Activated T-cell treated with anti-CD3 and anti-CD28 coated beads, Interleukin-2, amount 50 U/mL, for 72 hours (primary cell): ENCODE results near the gene TMEM108. TPM values are rescaled to one million over a fixed set of nuclear protein-coding genes. Genes with fewer than 3 reads are reported as not detected.

Experiments
- ATAC-seq, 2 donors: fragments of 150-1000 bp; cut with Tn5 transposase; replicated peaks in 1 of 2; 2 replicates each; pipeline ENCODE4 v1.10.0; 2021; ENCODE audit warnings: moderate library complexity in 2 of 2, mild to moderate bottlenecking in 1 of 2
- DNase-seq, 2 donors: peaks; one replicate each; pipeline ENCODE4 v3.0.0; 2021 to 2022; ENCODE audit warnings: mixed read lengths in 1 of 2
- H3K27ac Mint-ChIP-seq: one replicate; pipeline ENCODE4 v1.8.0; 2022; ENCODE audit warnings: mild to moderate bottlenecking, moderate library complexity, mixed read lengths
- H3K27me3 Mint-ChIP-seq: one replicate; pipeline ENCODE4 v1.8.0; 2022; ENCODE audit warnings: low read depth, mixed read lengths
- H3K36me3 Mint-ChIP-seq, 2 donors: one replicate each; pipeline ENCODE4 v1.8.0; 2022; ENCODE audit warnings: mixed read lengths in 2 of 2, mild to moderate bottlenecking in 1 of 2; ENCODE audit not compliant: insufficient read depth in 2 of 2
- H3K4me1 Mint-ChIP-seq: one replicate; pipeline ENCODE4 v1.8.0; 2022; ENCODE audit warnings: low read depth, mixed read lengths
- H3K4me3 Mint-ChIP-seq, 2 donors: one replicate each; pipeline ENCODE4 v1.8.0; 2022; ENCODE audit warnings: mild to moderate bottlenecking in 2 of 2, mixed read lengths in 2 of 2, moderate library complexity in 2 of 2
- H3K9me3 Mint-ChIP-seq, 2 donors: one replicate each; pipeline ENCODE4 v1.8.0; 2022; ENCODE audit warnings: mixed read lengths in 2 of 2
- total RNA-seq, 2 donors: library from RNA; stranded (reverse); gene quantifications; one replicate each; pipeline ENCODE4 v1.2.3, GENCODE V29; 2022

TMEM108 gene
- total RNA-seq, 2 donors from 2014 or later, result 0.12 TPM; not detected in 1

DNA sequence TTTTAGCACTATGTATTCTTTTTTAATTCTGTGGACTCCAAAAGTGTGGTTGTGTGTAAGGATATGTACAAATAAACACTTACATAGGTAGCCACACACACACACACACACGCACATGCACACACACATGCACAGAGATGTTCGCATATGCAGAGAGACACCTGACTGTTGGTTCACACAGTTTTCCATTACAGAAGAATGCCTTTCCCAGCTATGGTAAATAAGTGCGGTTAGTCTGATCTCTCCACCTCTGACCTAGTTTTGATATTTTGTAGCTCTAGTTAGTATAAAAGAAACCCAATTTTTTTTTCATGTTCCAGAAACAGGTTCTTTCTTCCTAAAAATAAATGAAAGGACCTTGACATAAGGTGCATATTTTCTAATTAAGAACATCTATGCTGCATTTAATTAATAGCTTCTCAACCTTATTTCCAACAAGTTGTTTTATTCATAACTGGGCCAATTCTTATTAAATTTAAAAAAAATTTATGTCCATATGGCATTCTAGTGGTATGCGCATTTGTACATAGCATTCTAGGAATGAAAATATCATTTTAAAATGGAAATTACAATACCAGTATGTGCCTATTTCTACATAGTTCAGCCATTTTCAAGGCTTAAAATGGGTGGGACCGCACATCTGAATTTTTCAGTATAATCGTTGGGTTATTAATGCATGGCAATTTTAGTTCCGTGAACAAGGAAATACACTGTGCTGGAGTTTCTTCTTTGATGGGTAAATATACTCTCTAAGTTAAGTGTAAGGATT, 27.2 kb downstream of the TMEM108 start:
- no peak overlapping the region for H3K4me3 Mint-ChIP-seq
- no peak overlapping the region for H3K27ac Mint-ChIP-seq
- no peaks in the 10 kb centered on the region for H3K4me1 Mint-ChIP-seq
- DNase-seq (no peak), ATAC-seq (no peak)
- H3K36me3 Mint-ChIP-seq, result no peaks in the 10 kb centered on the region
- peaks cover 28% of the 10 kb centered on the region for H3K27me3 Mint-ChIP-seq
- H3K9me3 Mint-ChIP-seq, result no peaks in the 10 kb centered on the region

DNA sequence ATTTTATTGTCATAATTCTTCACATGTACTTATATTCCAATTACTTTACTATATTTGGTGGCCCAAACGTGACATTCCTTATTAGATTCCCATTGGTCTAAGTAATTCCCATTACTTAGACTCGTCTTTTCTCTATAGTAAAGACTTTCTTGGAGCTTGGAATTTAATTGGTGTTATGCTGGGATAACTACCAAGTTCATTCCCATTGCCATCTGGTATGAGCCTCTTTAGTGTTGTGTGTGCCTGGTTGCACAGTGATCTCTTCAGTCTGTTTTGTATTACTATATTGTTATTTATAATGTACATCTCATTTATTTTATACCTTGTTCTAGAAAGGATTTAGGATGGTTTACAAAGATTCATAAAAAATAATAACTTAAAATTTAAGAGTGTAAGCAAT, 27.8 kb downstream of the TMEM108 start:
- Mint-ChIP-seq H3K36me3 (no peaks in the 10 kb centered on the region), H3K4me3 (no peak overlapping the region), H3K9me3 (no peaks in the 10 kb centered on the region), H3K4me1 (no peaks in the 10 kb centered on the region), H3K27me3 (peaks cover 28% of the 10 kb centered on the region), H3K27ac (no peak overlapping the region)
- DNase-seq, result no peak
- ATAC-seq, result no peak

DNA sequence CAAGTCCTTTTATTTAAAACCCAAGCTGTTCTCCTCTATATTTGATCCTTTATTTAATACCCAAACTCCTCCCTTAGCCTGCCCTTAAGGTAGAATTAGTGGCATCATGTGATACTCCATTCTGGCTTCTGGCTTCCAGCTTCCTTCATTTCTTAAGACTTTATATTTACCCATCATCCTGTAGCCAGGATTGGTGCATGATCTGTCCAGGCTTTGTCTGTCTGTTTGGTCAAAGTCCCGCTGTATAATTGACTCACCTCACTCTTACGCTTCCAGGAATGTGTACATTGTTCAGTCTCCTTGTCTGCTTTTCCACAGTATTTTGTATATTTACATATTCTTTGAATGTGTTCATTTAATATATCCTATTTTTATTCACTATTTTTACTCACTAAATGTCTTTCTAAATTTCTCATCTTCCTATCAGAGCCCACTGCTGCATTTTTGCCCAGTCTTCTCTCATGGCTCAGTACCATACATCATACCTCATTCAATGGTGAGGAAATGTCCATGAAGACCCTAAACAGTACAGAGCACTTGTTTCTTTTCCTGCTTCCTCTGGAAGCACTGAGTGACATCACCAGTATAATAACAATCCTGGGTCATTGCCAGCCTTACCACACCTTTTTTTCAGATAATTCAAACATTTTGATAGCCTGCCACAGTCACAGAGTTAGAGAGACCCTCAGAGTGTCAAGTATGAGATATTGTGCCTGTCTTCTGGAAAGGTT, 31.5 kb downstream of the TMEM108 start:
- Mint-ChIP-seq H3K9me3 (no peaks in the 10 kb centered on the region), H3K27ac (no peak overlapping the region), H3K4me3 (no peak overlapping the region), H3K4me1 (no peaks in the 10 kb centered on the region), H3K27me3 (peaks cover 11% of the 10 kb centered on the region), H3K36me3 (no peaks in the 10 kb centered on the region)
- DNase-seq (no peak), ATAC-seq (no peak)

DNA sequence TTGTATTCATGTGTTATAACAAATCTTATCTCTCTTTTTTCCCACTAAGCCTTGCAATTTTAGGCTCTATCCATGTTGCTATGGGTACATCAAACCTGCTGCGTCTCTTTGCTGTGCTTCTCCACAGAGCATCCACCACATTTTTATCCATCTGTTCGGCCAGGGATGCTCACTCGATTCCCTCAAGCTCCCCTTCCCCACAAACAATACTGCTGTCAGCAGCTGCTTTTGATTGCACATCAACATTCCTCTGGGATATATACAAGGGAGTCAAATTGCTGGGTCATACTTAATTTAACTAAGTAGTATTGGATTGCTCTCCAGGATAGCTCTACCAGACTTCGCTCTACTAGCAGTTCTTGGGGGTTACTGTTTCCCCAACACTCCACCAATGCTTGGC, 36.8 kb downstream of the TMEM108 start:
- no peak for ATAC-seq
- Mint-ChIP-seq H3K27me3 (peaks cover 14% of the 10 kb centered on the region), H3K36me3 (no peaks in the 10 kb centered on the region), H3K9me3 (no peaks in the 10 kb centered on the region), H3K27ac (no peak overlapping the region), H3K4me1 (no peaks in the 10 kb centered on the region), H3K4me3 (no peak overlapping the region)
- DNase-seq, result no peak

DNA sequence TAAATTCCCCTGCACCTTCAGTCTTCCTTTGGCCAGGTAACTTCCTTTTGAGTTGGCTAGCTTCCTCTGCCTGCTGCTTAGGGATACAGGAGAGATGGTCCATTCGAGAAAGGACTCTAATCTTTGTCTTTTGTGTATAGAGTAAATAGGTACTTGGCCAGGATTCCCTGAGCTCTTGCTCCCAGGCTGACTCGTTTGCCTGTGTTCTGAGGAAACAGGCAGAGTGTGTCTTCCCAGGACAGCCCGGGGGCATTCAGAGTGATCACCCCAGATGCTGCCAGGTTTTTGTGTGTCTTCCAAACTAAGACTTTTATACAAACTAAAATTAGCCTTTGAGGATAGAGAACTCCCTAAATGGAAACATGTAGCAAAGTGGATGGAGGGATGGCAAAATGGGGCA, 39.5 kb downstream of the TMEM108 start:
- no peak overlapping the region for H3K4me3 Mint-ChIP-seq
- DNase-seq, result no peak
- H3K36me3 Mint-ChIP-seq, result no peaks in the 10 kb centered on the region
- no peak overlapping the region for H3K27ac Mint-ChIP-seq
- peaks cover 21% of the 10 kb centered on the region for H3K27me3 Mint-ChIP-seq
- H3K9me3 Mint-ChIP-seq, result peaks cover 0 to 8% of the 10 kb centered on the region in 2 donors
- no peaks in the 10 kb centered on the region for H3K4me1 Mint-ChIP-seq
- ATAC-seq, result no peak

DNA sequence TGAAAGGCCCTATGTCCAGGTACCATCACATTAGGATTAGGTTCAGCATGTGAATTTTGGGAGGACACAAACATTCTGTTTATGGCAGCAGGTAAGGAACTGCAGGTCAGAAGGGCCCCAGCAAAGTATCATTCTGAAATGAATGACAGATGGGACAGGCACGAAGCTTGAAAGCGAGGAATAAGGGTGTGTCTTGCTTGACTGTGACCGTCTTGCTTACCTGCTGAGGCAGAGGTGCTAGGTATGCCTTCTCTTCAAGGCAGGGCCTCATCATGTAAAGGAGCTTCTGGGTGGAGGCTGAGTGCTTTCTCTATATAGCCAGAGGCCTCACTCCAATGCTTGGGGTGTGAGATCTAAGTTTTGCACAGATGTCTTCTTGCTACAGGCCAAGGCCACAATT, 41.4 kb downstream of the TMEM108 start:
- no peak overlapping the region for H3K27ac Mint-ChIP-seq
- DNase-seq (no peak), ATAC-seq (no peak)
- H3K27me3 Mint-ChIP-seq, result peaks cover 21% of the 10 kb centered on the region
- H3K4me1 Mint-ChIP-seq, result no peaks in the 10 kb centered on the region
- H3K9me3 Mint-ChIP-seq, result peaks cover 0 to 8% of the 10 kb centered on the region in 2 donors
- H3K36me3 Mint-ChIP-seq, result no peaks in the 10 kb centered on the region
- H3K4me3 Mint-ChIP-seq, result no peak overlapping the region

DNA sequence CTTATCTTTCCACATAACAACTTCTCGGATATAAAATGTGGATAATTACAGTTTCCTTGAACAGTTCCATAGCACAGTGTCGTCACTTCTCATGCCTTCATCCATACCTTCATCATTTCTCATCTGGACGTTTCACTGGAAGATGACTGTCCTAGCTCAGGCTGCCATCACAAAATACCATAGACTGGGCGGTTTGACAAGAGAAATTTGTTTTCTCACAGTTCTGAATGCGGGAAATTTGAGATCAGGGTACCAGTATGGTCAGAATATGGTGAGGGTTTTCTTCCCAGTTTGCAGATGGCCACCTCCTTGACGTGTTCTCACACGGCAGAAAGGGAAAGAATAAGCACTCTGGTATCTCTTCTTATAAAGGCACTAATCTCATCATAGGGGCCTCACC, 42.8 kb downstream of the TMEM108 start:
- Mint-ChIP-seq H3K4me1 (no peaks in the 10 kb centered on the region), H3K4me3 (no peak overlapping the region), H3K27me3 (peaks cover 15% of the 10 kb centered on the region), H3K27ac (no peak overlapping the region), H3K9me3 (peaks cover 0 to 8% of the 10 kb centered on the region in 2 donors), H3K36me3 (no peaks in the 10 kb centered on the region)
- ATAC-seq (no peak), DNase-seq (no peak)

DNA sequence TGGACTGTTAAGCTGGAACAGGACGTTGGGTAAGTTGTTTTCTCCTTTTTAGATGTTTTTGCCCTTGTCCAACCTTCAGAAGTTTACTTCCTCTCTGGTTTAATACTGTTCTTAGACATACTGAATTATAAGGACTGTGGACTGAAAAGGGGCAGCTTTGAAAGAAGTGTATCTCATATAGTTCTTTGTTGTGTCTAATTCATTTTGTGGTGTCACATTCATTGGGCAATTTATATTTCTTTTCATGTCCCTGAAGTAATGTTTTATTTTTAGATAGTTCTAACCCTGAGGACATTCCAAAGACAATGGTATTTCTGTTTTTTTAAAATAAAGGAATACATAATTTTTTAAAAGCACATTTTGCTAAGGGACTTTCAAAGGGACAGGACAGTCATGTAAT, 45.2 kb downstream of the TMEM108 start:
- no peak overlapping the region for H3K27ac Mint-ChIP-seq
- DNase-seq (no peak), ATAC-seq (no peak)
- H3K4me3 Mint-ChIP-seq, result no peak overlapping the region
- H3K36me3 Mint-ChIP-seq, result no peaks in the 10 kb centered on the region
- peaks cover 0 to 8% of the 10 kb centered on the region in 2 donors for H3K9me3 Mint-ChIP-seq
- H3K27me3 Mint-ChIP-seq, result peaks cover 7% of the 10 kb centered on the region
- no peaks in the 10 kb centered on the region for H3K4me1 Mint-ChIP-seq

DNA sequence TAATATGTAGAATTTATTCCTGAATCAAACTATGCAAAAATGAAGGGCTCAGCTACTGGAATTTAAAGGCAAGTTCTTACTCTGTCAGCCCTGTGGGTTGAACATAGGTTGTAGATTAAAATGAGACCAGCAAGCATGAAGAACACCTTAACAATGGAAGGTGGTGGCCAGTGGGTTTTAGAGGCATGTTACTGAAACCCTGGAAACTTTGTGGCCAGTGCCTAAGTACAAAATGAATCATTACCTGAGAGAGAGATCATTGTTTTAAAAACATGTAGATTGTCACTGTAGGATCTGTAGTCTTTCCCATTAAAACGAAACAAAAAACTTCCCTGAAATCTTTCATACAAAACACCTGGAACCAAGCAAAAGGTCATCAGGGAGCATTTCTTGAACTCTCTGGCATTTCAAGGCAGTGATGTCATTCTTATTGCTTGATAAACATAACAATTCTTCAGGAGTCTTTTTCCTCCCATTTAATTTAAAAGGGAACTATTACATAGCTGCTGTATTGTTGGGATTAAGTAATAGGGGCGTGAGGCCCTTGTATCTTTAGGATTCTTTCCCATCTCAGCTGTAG, 51.8 kb downstream of the TMEM108 start:
- Mint-ChIP-seq H3K4me1 (no peaks in the 10 kb centered on the region), H3K27ac (no peak overlapping the region), H3K4me3 (no peak overlapping the region), H3K27me3 (no peaks in the 10 kb centered on the region), H3K36me3 (no peaks in the 10 kb centered on the region), H3K9me3 (no peaks in the 10 kb centered on the region)
- ATAC-seq, result no peak
- DNase-seq, result no peak

DNA sequence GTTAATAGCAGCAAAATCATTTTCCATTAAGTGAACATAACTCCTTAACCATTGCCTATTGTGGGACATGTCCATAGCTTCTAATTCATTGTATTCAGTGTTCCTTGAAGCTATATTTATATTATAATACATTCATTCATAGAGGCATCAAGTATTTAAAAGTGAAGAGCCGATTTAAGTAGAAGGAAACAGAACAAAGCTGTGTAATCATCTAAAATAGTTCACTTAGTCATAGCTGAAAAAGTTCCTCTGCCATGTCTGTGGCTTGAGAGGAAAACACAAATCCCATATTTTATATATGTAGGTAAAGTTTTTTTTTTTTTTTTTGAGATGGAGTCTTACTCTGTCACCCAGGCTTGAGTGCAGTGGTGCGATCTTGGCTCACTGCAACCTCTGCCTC, 54.5 kb downstream of the TMEM108 start:
- Mint-ChIP-seq H3K4me3 (no peak overlapping the region), H3K27ac (no peak overlapping the region), H3K9me3 (no peaks in the 10 kb centered on the region), H3K4me1 (no peaks in the 10 kb centered on the region), H3K27me3 (no peaks in the 10 kb centered on the region), H3K36me3 (no peaks in the 10 kb centered on the region)
- DNase-seq (no peak), ATAC-seq (no peak)

DNA sequence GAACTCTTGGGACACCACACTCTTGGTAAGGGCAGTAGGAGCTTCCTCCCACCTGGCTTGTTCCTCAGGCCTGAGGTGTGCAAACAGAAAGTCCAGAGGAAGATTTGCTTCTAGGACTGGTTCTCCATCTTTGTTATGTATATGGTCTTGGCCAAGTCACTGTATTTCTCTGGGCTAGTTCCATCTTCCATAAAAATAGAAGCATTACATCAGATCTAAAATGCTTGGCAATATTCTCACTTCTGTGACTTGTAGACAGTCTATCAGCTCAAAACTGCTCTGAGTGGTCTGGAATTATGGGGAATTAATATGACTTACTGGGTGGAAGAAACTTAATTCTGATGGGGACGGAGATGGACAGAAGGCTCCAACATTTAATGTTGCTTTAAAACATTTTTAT, 55.2 kb downstream of the TMEM108 start:
- H3K4me1 Mint-ChIP-seq, result no peaks in the 10 kb centered on the region
- no peaks in the 10 kb centered on the region for H3K9me3 Mint-ChIP-seq
- no peaks in the 10 kb centered on the region for H3K36me3 Mint-ChIP-seq
- no peak for DNase-seq
- no peak overlapping the region for H3K27ac Mint-ChIP-seq
- no peak overlapping the region for H3K4me3 Mint-ChIP-seq
- H3K27me3 Mint-ChIP-seq, result no peaks in the 10 kb centered on the region
- no peak for ATAC-seq

DNA sequence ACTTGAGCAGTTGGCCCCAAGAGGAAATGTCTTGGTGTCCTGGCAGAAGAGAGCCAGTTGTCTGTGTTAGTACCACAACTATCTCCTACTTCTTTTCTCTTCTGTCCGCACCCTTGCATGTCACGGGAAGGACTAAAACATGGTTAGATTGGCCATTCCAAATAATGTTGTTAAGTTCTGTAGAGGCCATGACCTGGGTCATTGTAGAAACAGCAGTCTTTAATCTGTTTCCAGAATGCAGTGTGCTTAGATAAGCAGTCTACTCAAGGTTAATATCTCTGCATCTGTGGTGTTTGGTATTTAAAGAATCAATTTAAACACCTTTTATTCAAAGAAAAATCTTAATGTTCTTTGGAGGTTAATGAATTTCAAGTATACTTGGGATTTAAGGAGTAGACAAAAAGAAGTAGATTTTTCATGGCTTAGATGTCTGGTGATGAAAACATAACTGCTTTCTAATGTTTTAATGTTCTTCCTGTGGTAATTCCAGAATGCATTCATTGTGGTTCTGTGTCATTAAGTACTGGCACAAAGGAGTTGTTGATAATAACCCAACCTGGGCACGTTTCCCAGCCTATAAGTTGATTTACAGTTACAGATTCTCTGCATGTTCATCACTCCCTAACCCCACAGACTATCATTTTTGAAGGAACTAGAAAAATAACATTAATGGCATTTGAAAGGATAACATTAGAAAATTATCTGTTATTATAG, 58.9 kb downstream of the TMEM108 start:
- Mint-ChIP-seq H3K9me3 (no peaks in the 10 kb centered on the region), H3K36me3 (no peaks in the 10 kb centered on the region), H3K27ac (no peak overlapping the region), H3K27me3 (no peaks in the 10 kb centered on the region), H3K4me1 (no peaks in the 10 kb centered on the region), H3K4me3 (no peak overlapping the region)
- no peak for DNase-seq
- no peak for ATAC-seq

DNA sequence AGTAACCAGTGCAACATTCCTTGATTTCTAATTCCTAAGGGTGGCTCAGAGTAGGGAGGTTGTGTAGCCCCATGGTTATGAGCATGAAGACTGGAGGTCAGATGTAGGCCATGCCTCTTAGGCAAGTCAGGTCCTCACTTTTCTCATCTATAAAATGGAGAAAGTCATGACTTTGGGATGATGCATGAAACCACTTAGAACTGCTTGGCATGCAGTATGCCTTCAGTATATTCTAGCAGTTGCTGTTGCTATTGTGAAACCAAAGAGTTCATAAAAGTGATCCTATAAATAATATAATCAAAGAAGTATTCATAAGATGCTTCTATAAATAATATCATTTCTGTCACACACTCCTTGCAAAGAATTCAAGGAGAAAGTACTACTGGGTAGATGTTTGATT, 65.5 kb downstream of the TMEM108 start:
- Mint-ChIP-seq H3K27ac (no peak overlapping the region), H3K9me3 (no peaks in the 10 kb centered on the region), H3K4me1 (no peaks in the 10 kb centered on the region), H3K4me3 (no peak overlapping the region), H3K27me3 (no peaks in the 10 kb centered on the region), H3K36me3 (no peaks in the 10 kb centered on the region)
- DNase-seq, result no peak
- ATAC-seq, result no peak
